ENCODE measurements around the gene PTPRS.

PTPRS gene

GRCh38 chr19:5361407-5361806 lies 20.8 kb upstream of the PTPRS start:
- Histone ChIP-seq H3K4me3 (ENCODE audit: low read depth in 1 of 2, low read length in 2 of 2) (no peak overlapping the region), H2AFZ (ENCODE audit: low read depth, low read length) (no peak overlapping the region), H3K9ac (ENCODE audit: low read depth, low read length) (no peak overlapping the region), H3K9me3 (ENCODE audit: insufficient read depth, low read length, severe bottlenecking) (no peaks in the 10 kb centered on the region), H3K27ac (ENCODE audit: low read length) (no peak overlapping the region), H3K4me2 (ENCODE audit: insufficient read depth, low read length) (no peak overlapping the region), H3K27me3 (ENCODE audit: insufficient read depth, low read length, poor library complexity) (no peaks in the 10 kb centered on the region), H3K36me3 (ENCODE audit: insufficient read depth, low read length) (no peaks in the 10 kb centered on the region), H3K4me1 (ENCODE audit: insufficient read depth, low read length) (no peaks in the 10 kb centered on the region), H3K79me2 (ENCODE audit: insufficient read depth, low read length) (no peaks in the 10 kb centered on the region), H4K20me1 (ENCODE audit: insufficient read depth, low read length) (peaks cover 3% of the 10 kb centered on the region; the same call in 1 of the 2 replicates)
- TF ChIP-seq CTCF (IDR thresholded peaks at IDR 0.05; ENCODE audit: borderline replicate concordance, extremely low read depth, low read length, poor library complexity, severe bottlenecking) = no peak
- TF ChIP-seq EZH2 (IDR thresholded peaks at IDR 0.05; ENCODE audit: borderline replicate concordance, low read depth, low read length, severe bottlenecking) = no peak
- ATAC-seq (ENCODE audit: insufficient read depth, low read depth) (no peak), DNase-seq (no peak)

DNA sequence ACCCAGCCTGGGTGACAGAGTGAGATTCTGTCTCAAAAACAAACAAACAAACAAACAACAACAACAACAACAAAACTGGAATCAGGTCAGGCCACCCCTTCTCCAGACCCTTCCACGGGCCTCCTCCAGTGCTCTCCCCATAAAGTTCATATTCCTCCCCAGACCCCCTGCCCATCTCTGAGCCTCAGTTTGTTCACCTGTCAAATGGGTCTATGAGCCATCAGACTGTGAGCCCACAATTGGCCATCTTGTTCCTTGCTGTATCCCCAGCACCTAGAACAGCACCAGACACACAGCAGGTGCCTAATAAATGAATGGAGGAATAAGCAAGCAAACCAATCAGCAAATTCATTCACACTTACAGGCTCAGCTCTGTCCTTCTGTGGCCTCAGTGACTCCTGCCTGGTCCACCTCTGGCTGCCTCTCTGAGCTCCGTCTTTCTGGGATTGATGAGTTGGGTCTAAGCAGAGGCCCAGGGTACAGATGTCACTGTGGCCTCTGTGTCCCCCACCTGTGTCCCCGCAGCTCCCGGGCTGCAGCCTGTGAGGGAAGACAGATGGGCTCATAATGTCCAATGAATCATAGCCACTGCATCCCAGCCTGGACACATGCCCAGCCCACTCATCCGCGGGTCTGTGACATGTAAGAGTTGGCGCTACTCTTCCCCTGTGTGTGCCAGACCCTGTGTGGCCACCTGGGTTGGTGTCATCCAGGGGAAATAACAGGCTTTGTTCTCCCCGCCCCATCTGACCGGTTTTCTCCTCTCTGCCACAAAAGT lies 19.6 kb upstream of the PTPRS start:
- ATAC-seq (ENCODE audit: insufficient read depth, low read depth) = no peak
- no peaks in the 10 kb centered on the region for H3K4me1 ChIP-seq (ENCODE audit: insufficient read depth, low read length)
- no peaks in the 10 kb centered on the region for H3K27me3 ChIP-seq (ENCODE audit: insufficient read depth, low read length, poor library complexity)
- H2AFZ ChIP-seq (ENCODE audit: low read depth, low read length) = no peak overlapping the region
- no peak for DNase-seq
- H3K9me3 ChIP-seq (ENCODE audit: insufficient read depth, low read length, severe bottlenecking) = no peaks in the 10 kb centered on the region
- no peak overlapping the region for H3K27ac ChIP-seq (ENCODE audit: low read length)
- TF ChIP-seq EZH2 (IDR thresholded peaks at IDR 0.05; ENCODE audit: borderline replicate concordance, low read depth, low read length, severe bottlenecking) (no peak), CTCF (IDR thresholded peaks at IDR 0.05; ENCODE audit: borderline replicate concordance, extremely low read depth, low read length, poor library complexity, severe bottlenecking) (no peak)
- no peaks in the 10 kb centered on the region for H3K79me2 ChIP-seq (ENCODE audit: insufficient read depth, low read length)
- H3K9ac ChIP-seq (ENCODE audit: low read depth, low read length) = no peak overlapping the region
- peaks cover 3% of the 10 kb centered on the region; the same call in 1 of the 2 replicates for H4K20me1 ChIP-seq (ENCODE audit: insufficient read depth, low read length)
- H3K4me2 ChIP-seq (ENCODE audit: insufficient read depth, low read length) = no peak overlapping the region
- H3K36me3 ChIP-seq (ENCODE audit: insufficient read depth, low read length) = no peaks in the 10 kb centered on the region
- H3K4me3 ChIP-seq (ENCODE audit: low read depth in 1 of 2, low read length in 2 of 2) = no peak overlapping the region

GRCh38 chr19:5358173-5358800 lies 17.7 kb upstream of the PTPRS start:
- no peak for DNase-seq
- Histone ChIP-seq H3K4me3 (ENCODE audit: low read depth in 1 of 2, low read length in 2 of 2) (no peak overlapping the region), H3K4me2 (ENCODE audit: insufficient read depth, low read length) (no peak overlapping the region), H3K27ac (ENCODE audit: low read length) (no peak overlapping the region), H3K27me3 (ENCODE audit: insufficient read depth, low read length, poor library complexity) (no peaks in the 10 kb centered on the region), H3K9ac (ENCODE audit: low read depth, low read length) (no peak overlapping the region), H3K9me3 (ENCODE audit: insufficient read depth, low read length, severe bottlenecking) (no peaks in the 10 kb centered on the region), H3K36me3 (ENCODE audit: insufficient read depth, low read length) (no peaks in the 10 kb centered on the region), H3K79me2 (ENCODE audit: insufficient read depth, low read length) (no peaks in the 10 kb centered on the region), H4K20me1 (ENCODE audit: insufficient read depth, low read length) (peaks cover 7% of the 10 kb centered on the region; the same call in 1 of the 2 replicates), H3K4me1 (ENCODE audit: insufficient read depth, low read length) (no peaks in the 10 kb centered on the region), H2AFZ (ENCODE audit: low read depth, low read length) (no peak overlapping the region)
- ATAC-seq (ENCODE audit: insufficient read depth, low read depth) = no peak
- no peak for TF ChIP-seq CTCF (IDR thresholded peaks at IDR 0.05; ENCODE audit: borderline replicate concordance, extremely low read depth, low read length, poor library complexity, severe bottlenecking)
- TF ChIP-seq EZH2 (IDR thresholded peaks at IDR 0.05; ENCODE audit: borderline replicate concordance, low read depth, low read length, severe bottlenecking) = no peak
